HG03378 (cell line): Measurements from ENCODE around the gene ETV6.

Experiments used
- ATAC-seq: cut with Tn5 transposase; IDR thresholded peaks from one replicate; pipeline ENCODE4 v1.9.1; 2021; ENCODE audit warnings: mild to moderate bottlenecking, moderate library complexity; ENCODE audit not compliant: unreplicated experiment

ETV6 gene

GRCh38 chr12:11756022-11756421 is 106.5 kb downstream of the ETV6 start:
- ATAC-seq: no peak

DNA sequence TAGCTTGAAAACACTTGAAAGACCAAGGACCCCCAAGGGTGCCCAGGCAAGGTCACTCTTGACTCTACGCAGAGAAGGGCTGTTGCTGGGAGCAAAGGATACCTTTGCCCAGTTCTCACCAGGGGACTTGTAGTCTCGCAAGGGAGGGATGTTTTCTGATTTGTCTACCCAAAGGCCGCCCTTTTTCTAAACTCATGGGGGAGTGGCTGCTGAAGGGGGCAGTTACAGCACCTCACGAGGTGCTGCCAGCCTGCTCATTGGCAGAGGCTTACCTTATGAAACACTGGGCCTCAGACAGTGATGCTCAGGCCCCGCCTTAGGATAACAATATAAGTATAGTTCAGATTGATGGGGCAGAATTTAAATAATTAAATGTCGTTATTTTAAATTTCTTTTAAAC is 107.0 kb downstream of the ETV6 start:
- no peak for ATAC-seq

DNA sequence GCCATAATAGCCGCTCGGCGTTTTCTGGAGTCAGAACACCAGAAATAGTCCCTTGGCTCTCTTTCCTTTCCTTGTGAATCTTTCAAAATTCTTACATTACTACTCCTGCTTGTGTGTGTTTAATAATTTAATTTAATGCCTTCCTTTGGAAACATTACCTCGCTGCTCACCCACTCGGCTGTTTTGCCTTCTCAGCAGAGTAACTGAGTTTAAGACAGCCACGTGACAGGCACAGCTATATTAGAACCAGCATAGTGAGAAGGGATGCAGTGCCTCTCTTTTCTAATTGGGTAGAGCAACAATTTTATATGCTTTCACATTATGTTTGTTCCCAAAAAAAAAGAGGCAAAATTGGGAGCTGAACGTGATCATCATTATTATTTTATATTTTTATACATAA is 107.6 kb downstream of the ETV6 start:
- ATAC-seq: no peak

DNA sequence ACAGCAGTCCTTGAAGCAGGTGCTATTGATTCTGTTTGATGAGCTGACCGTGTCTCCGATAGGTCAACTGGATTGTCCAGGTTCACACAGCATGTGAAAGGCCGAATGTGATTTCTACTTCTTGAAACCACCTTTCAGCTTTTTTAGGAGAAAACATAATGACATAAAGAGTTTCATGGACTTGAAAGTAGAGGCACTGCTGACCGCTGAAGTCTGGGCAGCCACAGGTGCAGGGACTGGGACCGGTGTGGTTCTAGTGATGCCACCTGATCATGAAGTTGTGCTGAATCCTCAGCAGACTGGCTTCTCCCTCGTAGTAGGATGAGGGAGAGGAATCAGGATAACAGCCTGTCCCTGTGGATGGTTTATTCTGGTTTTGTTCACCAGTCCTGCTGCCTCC is 108.1 kb downstream of the ETV6 start:
- ATAC-seq: no peak

GRCh38 chr12:11758087-11758486 is 108.6 kb downstream of the ETV6 start:
- ATAC-seq: no peak

- ATAC-seq: peak; percentile 42
These were observed 109.3 kb downstream of the ETV6 start for GRCh38 chr12:11758510-11759493.

DNA sequence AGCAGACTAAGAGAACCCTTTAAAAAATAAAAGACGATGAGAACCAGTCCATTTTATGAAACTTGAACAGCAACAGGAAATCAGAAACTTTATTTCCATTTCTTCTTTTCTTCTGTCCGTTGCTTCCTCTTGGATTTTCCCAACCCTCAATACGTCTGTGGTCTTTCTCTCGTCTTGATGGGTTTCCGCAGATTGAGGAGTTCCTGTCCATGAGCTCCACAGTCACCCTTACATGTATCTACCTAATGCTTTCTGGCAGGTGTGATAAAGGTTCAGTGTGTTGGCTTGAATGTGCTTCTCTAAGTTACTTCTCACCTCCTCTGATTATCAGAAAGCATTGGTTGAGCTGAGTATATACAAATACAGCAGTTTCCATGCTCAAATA is 110.0 kb downstream of the ETV6 start:
- ATAC-seq: no peak

DNA sequence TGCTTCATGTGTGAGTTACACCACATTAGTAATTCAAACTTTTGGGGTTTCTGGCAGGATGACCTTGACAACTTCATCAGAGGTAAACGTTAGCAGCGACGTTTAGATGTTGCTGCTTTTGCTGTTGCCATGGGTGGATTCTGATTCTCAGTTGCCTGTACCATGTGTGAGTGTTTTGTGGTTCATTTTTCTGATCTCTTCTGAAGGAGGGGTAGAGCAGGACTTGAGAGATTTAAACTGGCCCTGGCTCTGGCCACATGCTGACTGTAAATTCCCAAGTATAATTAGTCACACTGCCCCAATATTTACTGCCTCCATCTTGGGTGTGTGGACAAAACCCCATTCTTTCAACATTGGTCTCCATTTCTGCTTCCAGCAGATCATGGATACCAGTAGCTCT is 110.4 kb downstream of the ETV6 start:
- no peak for ATAC-seq

DNA sequence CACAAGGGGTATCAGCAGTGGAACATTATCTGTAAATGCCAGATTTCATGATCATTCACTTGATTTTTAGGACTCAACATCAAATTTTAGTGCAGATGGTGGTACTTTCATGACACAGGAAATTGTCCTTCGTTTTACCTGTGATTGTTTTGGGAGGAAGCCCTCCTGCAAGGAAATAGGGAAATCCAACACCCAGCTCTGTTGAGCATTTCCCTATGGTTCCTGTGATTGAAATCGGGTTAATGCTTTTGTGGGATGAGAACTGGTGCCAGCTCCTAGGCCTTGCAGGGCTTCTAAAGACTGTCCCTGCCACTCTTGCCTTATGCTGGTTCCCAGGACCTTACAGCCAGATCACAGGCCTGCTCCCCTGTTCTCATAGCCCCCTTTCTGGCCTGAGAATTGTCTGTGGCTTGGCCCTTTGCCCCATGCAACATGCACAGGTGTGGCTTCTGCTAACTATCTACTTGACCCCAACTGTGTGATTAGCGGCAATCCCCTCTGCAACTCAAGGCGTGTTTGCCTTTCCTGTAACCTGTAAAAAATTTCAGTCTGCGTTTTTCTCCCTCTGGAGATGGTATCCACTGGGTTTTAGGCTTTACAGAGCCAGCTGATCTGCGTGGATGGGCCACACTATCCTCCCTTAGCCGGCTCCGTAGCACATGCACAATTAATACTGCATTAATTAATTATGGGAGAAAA is 112.5 kb downstream of the ETV6 start:
- ATAC-seq: peak; percentile 48

DNA sequence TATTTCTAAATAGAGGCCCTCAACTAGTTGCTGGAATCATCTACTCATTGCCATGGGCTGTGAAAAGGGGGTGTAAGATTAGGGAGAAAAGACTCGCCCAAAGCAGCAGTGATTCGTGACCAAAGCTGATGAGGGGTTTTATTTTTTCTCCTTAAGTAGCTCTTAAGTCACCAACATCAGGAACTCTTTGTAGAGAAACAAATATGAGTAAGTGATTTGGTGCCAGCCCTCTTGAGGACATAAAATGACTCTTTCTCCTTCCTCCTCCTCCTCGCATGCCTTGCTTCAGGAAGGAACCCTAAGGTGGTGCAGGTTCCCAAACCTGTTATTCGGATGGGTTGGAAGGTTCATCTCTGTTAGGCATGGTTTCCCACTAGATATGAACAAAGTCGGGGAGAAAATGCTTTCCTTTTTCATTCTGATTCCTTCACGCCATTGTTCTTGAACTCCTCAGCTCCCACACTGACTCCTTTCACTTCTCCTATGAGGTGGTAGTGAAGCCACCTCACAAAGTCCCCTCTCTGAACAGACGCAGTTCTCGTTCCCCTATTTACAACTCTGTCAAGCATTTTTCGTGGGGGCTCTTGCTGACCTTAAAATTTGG is 113.4 kb downstream of the ETV6 start:
- ATAC-seq: peak; percentile 30

DNA sequence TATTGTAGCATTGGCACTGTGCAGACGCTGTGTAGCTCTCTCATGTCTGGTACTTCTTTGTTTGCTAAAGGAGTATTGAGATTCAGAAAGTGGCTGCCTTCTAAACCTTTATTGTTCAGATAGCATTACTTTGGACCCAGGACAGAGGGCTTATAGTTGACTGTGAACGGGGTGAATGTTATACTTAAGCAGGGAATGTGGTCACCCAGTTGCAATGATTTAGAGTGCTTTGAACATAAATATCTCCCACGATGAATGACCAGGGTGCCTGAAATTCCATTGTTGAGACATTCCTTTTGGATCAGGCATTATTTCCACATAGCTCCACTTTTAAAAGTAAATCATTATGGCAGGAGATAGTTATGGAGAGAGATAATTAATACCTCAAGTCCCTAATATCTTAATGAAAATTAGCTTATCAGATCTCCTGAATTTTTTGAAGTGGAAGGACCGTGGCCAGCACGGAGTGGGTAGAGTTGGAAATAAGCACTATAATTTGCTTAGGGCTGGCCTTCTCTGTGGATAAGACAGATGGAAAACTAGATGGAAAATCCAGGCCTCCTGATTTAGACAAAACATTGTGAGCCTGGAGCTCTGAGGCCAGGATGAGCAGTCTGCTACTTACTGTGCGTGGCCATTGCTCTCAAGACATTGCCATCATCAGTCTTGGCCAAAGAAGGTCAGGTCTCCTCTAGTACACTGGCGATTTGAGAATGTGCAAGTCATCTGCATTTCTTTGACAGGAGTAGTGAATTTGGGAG is 114.5 kb downstream of the ETV6 start:
- ATAC-seq: no peak

DNA sequence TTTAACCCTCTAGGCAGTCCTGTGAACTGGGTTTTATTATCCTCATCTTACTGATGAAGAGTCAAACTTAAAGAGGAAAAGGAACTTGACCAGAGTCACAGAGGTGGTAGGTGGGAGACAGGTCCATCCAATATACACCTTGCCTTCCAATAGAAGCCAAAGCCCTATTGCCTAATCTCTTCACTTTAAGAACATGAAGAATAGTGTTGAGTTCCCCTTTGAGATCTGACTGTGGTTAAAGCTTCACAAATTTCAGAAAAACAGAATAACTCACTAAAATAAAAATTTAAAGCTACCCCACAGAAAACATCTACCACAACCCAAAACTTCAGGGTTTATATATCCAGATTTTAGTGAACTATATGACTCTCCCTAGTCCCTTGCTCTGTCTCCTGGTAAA is 115.4 kb downstream of the ETV6 start:
- ATAC-seq: no peak

DNA sequence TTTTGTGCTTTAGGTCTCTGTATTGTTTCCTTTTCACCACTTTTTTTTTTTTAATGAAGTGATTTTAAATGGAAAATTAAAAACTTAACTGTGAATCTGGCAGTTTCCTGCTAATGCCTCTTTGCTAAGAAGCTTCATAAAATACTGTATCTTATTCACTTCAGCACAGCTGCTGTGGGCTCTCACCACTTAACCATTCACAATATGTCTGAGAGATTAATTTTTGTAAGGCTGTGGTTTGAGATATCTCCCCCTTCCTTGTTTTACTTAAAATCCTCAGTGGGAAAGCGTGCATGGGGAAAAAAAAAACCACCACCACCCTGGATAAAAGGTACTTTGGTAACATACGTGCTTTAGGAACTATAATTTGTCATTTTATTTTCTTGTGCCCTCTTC is 115.9 kb downstream of the ETV6 start:
- ATAC-seq: no peak

DNA sequence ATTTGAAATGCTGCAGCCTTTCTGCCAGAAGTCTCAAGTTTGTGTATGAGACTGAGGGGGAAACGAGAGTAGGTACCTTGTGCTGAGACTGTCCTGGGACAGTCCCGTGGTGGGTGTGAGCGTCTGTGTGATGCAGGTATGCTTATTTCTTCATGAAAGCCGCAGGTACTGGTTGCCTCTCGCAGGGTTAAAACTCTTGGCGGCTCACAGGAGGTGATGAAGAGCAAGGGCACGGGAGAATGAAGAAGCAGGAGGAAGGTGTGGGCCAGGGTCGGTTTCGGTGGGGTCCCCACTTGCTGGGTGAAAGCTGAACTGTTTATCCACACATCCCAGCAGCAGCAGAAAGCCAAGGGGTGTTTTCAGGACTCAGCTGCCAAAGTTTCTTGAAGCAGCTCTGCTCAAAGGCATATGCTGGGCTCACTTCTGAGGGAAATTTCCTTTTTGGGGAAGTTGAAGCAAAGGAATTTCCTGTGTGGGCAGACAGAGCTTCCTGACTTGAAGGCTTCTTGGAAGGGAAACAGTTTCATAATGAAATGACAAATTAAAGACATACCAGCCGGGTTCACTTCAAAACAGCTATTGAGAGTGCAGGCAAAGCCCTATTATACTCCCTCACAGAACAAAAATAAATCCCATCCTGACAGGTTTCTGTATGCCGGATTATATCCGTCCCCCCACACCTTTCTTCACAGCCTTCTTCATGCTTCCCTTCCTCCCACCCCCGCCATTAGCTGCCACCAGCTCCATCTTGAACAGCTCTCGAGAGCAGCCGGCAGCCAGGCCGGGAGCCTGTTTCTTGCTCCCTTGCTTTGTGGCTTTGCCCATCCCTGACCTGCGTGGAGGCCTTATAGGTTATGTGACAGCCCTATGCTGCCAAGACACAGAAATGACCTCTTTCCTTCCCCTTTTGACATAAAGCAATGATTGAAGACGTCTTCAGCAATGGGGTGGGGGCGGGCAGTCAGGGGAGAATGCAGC is 116.6 kb downstream of the ETV6 start:
- peak; percentile 63 for ATAC-seq

DNA sequence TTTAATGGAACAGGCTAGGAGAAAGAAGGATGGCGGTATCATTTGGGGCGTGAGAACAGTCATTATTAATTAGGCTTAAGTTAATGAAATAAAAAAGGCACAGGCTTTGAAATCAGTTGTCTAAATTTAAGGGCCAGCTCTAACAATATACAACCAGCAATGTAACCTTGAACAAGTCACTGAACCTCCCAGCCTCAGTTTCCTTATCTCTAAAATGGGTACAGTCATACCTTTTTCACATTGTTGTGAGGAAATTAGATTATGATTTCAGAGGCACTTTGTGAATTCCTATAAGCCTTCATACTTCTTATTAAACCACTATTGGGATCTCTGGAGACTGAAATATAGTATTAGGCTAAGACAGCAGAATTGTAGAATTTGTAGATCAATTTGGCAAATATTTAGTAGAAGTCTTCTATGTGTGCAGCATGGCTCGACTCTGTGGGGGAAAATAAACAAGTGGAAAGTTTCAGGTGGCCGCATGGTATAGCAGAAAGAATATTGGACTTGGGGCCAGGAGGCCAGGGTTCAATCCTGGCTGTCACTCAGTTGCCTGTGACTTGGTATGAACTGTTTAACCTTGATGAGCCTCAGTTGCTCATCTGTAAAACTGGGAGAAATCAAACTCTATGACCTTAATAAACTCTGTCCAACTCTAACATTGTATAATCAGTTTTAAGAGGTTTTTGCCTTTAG is 117.7 kb downstream of the ETV6 start:
- no peak for ATAC-seq

GRCh38 chr12:11767798-11768197 is 118.3 kb downstream of the ETV6 start:
- ATAC-seq: no peak

DNA sequence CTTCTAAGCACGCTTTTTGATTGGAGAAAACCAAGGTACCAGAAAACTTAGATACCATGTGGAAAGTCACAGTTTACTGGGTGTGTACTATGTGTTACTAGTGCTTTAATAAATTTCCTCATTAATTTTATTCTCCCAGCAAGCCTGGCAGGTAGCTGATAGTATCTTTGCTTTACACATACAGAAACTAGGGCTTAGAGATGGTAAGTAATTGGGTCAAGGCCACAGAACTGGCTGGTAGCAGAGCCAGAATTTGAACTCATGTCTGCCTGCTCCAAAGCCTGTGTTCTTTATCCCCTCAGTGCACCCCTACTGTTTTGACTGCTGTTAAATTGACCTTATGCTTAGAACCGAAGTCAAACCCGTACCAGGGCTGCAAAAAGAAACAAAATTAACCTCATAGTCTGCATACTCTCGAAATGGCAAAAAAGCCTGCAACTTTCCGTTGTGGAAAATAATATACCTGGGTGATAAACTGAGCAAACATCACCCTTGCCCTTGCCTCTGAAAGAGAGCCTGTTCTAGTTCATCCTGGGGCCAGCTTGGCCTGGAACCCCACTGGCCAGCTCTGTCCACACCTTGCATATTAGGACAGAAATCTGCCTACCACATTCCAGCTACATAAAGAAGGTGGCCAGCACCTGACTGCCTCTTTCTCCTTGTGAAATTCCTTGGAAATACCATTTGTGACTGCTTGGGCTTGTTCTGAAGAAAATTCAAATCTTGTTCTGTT is 118.9 kb downstream of the ETV6 start:
- no peak for ATAC-seq

DNA sequence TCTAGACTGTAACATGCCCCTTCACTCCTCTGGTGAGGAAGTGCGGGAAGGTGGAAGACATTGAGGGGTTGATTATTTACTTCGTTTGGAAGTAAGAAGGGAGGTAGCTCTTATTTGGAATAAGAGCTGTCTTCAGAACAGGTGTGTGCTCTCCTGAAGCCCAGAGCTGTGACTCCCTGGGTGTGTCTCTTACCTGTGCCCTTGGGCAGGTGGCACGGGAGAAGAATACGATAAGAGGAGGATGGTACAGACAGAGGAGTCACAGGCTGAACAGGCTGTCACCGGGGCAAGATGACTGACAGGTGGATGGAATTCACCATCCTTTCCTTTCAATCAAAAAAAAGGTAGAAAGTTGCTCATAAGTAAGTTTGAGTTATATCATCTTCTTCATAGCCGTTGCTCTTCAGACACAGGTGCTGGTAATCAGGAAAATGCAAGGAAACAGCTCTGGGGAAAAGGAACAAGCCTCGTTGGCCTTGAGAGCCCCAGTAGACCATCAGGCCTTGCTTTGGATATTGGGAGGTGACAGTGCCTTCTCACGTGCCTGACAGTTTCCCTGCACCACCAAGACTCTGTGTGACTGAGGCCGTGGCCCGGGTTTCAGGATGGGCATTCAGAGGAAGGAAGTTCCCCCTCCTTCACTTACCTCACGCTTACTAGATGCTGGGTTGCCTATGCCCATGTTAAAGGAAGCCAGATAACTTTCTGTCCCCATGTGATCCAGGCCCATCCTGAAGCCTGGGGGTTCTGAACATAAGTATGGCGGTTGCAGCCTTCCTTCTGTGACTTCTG is 120.4 kb downstream of the ETV6 start:
- ATAC-seq: no peak
